ENCODE results near the gene IRX6. TPM values are rescaled to one million over a fixed set of nuclear protein-coding genes. Genes with fewer than 3 reads are reported as not detected.
A peak's percentile ranks its signal among the peaks of the same experiment; 100 is the strongest.

The IRX6 gene
- total RNA-seq, 1 experiment from 2014 or later = 3.2 TPM

- in situ Hi-C loops (cut with HindIII; ENCODE audit: low pct_unique_long_range_greater_than_20kb, low sequenced_read_pairs) = no loop called here
- no peak for DNase-seq (ENCODE audit: low read depth, low spot score)
Measured at GRCh38 chr16:55346475-55346874, 22.5 kb downstream of the IRX6 start.

- DNase-seq (ENCODE audit: low read depth, low spot score) = no peak
- in situ Hi-C loops (cut with HindIII; ENCODE audit: low pct_unique_long_range_greater_than_20kb, low sequenced_read_pairs) = no loop called here
Measured at GRCh38 chr16:55349867-55350266, 25.9 kb downstream of the IRX6 start.

- in situ Hi-C loops (cut with HindIII; ENCODE audit: low pct_unique_long_range_greater_than_20kb, low sequenced_read_pairs) = no loop called here
- no peak for DNase-seq (ENCODE audit: low read depth, low spot score)
Measured at GRCh38 chr16:55350984-55351383, 27.0 kb downstream of the IRX6 start.

GRCh38 chr16:55351936-55352335, 27.9 kb downstream of the IRX6 start:
- in situ Hi-C loops (cut with HindIII; ENCODE audit: low pct_unique_long_range_greater_than_20kb, low sequenced_read_pairs) = no loop called here
- DNase-seq (ENCODE audit: low read depth, low spot score) = peak; percentile 44

- no peak for DNase-seq (ENCODE audit: low read depth, low spot score)
- in situ Hi-C loops (cut with HindIII; ENCODE audit: low pct_unique_long_range_greater_than_20kb, low sequenced_read_pairs) = no loop called here
Measured at GRCh38 chr16:55357241-55357640, 33.2 kb downstream of the IRX6 start.

GRCh38 chr16:55359946-55360345, 35.9 kb downstream of the IRX6 start:
- in situ Hi-C loops (cut with HindIII; ENCODE audit: low pct_unique_long_range_greater_than_20kb, low sequenced_read_pairs) = no loop called here
- DNase-seq (ENCODE audit: low read depth, low spot score) = no peak

- in situ Hi-C loops (cut with HindIII; ENCODE audit: low pct_unique_long_range_greater_than_20kb, low sequenced_read_pairs) = no loop called here
- no peak for DNase-seq (ENCODE audit: low read depth, low spot score)
Measured at GRCh38 chr16:55364811-55365210, 40.8 kb downstream of the IRX6 start.

GRCh38 chr16:55367301-55367811, 43.4 kb downstream of the IRX6 start:
- in situ Hi-C loops (cut with HindIII; ENCODE audit: low pct_unique_long_range_greater_than_20kb, low sequenced_read_pairs) = no loop called here
- DNase-seq (ENCODE audit: low read depth, low spot score) = peak; percentile 36

- peak; percentile 15 for DNase-seq (ENCODE audit: low read depth, low spot score)
- in situ Hi-C loops (cut with HindIII; ENCODE audit: low pct_unique_long_range_greater_than_20kb, low sequenced_read_pairs) = no loop called here
Measured at GRCh38 chr16:55367866-55368603, 44.0 kb downstream of the IRX6 start.

- in situ Hi-C loops (cut with HindIII; ENCODE audit: low pct_unique_long_range_greater_than_20kb, low sequenced_read_pairs) = no loop called here
- no peak for DNase-seq (ENCODE audit: low read depth, low spot score)
Measured at GRCh38 chr16:55369151-55369550, 45.1 kb downstream of the IRX6 start.

GRCh38 chr16:55370762-55371482, 46.9 kb downstream of the IRX6 start:
- no peak for DNase-seq (ENCODE audit: low read depth, low spot score)
- in situ Hi-C loops (cut with HindIII; ENCODE audit: low pct_unique_long_range_greater_than_20kb, low sequenced_read_pairs) = no loop called here

- in situ Hi-C loops (cut with HindIII; ENCODE audit: low pct_unique_long_range_greater_than_20kb, low sequenced_read_pairs) = no loop called here
- DNase-seq (ENCODE audit: low read depth, low spot score) = no peak
Measured at GRCh38 chr16:55372792-55373488, 48.9 kb downstream of the IRX6 start.

GRCh38 chr16:55373489-55373832, 49.5 kb downstream of the IRX6 start:
- DNase-seq (ENCODE audit: low read depth, low spot score) = no peak
- in situ Hi-C loops (cut with HindIII; ENCODE audit: low pct_unique_long_range_greater_than_20kb, low sequenced_read_pairs) = no loop called here

- in situ Hi-C loops (cut with HindIII; ENCODE audit: low pct_unique_long_range_greater_than_20kb, low sequenced_read_pairs) = no loop called here
Measured at GRCh38 chr16:55376045-55376444, 52.0 kb downstream of the IRX6 start.

GRCh38 chr16:55376567-55377167, 52.7 kb downstream of the IRX6 start:
- in situ Hi-C loops (cut with HindIII; ENCODE audit: low pct_unique_long_range_greater_than_20kb, low sequenced_read_pairs) = no loop called here
- no peak for DNase-seq (ENCODE audit: low read depth, low spot score)

More at GRCh38 chr16:55376045-55376444, 52.0 kb downstream of the IRX6 start:
- DNase-seq (ENCODE audit: low read depth, low spot score) = no peak

GRCh38 chr16:55377840-55378239, 53.8 kb downstream of the IRX6 start:
- in situ Hi-C loops (cut with HindIII; ENCODE audit: low pct_unique_long_range_greater_than_20kb, low sequenced_read_pairs) = no loop called here
- no peak for DNase-seq (ENCODE audit: low read depth, low spot score)

GRCh38 chr16:55378616-55379015, 54.6 kb downstream of the IRX6 start:
- in situ Hi-C loops (cut with HindIII; ENCODE audit: low pct_unique_long_range_greater_than_20kb, low sequenced_read_pairs) = no loop called here
- no peak for DNase-seq (ENCODE audit: low read depth, low spot score)

GRCh38 chr16:55379371-55379770, 55.4 kb downstream of the IRX6 start:
- no peak for DNase-seq (ENCODE audit: low read depth, low spot score)
- in situ Hi-C loops (cut with HindIII; ENCODE audit: low pct_unique_long_range_greater_than_20kb, low sequenced_read_pairs) = no loop called here
